Stimulated activated CD4-positive, alpha-beta T cell treated with anti-CD3 and anti-CD28 coated beads, Interleukin-12 subunit alpha, Interleukin-12 subunit beta, amount 100 ng/mL, for 24 hours (primary cell): ENCODE data around the gene IFNAR1.
A peak's percentile ranks its signal among the peaks of the same experiment; 100 is the strongest.
"Not testable (repeated sequence)": the region's sequence is repeated elsewhere in the genome, so short reads cannot be mapped to it uniquely, and the experiment has no call there.

Source experiments
- DNase-seq, 2 experiments: peaks; one replicate each; pipeline ENCODE4 v3.0.0-alpha.2; 2020; ENCODE audit warnings: low read depth in 2 of 2

The IFNAR1 gene

DNA sequence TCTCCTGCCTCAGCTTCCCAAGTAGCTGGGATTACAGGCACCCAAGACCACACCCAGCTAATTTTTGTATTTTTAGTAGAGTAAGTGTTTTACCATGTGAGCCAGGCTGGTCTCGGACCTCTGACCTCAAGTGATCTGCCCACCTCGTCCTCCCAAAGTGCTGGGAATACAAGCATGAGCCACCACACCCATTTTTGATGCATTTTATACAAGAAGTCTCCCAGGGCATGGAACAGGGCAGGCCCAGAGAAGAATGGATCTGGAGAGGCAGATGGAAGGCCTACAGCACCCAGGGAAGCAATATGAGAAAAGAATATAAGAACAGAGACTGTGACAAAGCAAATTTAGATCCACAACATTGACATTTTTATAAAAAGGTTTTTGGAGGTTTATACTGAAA is 18.8 kb upstream of the IFNAR1 start:
- no peak for DNase-seq

DNA sequence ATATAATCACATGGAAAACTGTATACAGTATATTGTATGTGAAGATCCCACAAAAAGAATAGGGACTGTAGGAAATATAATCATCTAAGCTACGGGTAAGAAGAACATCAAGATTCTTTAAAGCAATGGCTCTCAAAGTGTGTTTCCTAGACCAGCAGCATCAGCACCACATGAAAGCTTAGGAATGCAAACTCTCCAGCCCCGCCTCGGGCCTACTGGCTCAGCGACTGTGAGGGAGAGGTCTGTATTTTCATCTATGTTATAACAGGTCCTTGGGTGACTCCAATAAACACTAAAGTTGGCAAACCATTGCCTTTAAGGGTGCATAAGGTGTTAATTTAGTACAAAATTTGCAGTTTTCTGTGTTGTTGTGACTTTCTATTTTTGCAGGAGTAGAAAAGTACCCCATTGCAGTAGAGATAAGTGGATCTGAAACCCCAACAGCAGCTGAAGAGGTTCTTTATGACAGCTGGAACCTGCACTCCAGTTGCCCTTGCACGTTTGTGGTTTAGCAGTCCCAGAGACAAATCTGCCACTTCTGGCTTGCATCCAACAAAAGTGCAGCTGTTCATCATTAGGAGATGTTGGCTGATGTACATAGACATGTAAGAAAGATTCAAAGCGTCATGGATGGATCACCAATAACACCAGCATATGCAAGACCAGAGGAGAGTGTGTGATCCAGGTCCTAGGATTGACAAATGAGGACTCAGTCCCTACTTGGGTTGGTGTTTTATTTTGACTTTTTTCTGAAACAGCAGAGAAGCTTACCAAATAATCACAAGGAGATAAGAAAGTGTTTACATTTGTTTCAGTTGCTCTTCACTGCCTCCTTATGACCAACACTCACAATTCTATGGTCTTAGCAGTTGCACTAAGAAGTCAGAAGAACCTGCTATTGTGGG is 15.9 kb upstream of the IFNAR1 start:
- DNase-seq: no peak

DNA sequence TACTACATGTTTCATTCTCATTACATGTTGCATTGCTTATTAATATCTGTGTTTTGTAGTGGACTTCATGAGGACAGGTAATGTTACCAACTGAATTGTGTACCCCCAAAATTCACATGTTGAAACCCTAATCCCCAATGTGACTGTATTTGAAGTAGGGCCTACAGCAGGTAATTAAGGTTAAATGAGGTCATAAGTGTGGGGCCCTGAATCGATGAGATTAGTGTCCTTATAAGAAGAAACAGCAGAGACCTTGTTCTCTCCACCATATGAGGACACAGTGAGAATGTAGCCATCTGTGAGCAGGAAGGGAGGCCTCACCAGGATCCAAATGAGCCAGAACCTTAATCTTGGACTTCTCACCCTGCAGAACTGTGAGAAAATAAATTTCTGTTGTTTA is 15.0 kb upstream of the IFNAR1 start:
- DNase-seq: no peak

DNA sequence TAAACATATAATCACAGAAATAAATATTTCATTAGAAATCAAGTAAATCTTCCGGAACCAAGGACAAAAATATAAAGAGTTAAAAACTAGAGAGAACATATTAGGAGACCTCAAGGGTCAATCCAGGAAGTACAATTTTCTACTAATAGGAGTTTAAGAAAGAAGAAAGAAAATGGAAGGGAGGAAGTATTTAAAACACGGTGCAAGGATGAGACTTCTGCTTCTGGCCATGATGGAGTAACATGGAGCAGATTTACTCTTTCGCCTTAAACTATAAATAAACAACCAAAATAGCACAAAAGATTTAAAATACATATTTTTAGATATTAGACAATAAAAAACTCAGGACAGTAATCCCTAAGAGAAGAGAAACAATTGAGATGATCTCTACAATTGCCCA is 12.6 kb upstream of the IFNAR1 start:
- no peak for DNase-seq

DNA sequence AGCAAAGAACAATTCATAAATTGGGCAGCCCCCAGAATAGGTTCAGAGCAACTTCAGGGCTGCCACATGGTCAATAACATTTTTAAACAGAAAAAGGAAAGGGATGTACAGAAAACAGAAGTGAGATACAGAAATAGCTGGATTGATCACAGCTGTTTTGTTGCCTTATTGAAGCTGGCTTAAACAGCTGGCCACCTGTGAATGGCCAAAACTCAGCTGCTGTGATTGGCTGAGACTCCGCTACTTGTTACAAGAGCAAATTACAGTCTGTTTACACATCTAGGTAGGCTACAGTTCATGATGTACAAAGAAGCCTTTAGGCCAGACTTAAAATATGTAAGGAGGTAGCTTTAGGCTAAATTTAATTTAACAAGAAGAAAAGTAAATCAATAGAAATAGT is 11.6 kb upstream of the IFNAR1 start:
- no peak for DNase-seq

DNA sequence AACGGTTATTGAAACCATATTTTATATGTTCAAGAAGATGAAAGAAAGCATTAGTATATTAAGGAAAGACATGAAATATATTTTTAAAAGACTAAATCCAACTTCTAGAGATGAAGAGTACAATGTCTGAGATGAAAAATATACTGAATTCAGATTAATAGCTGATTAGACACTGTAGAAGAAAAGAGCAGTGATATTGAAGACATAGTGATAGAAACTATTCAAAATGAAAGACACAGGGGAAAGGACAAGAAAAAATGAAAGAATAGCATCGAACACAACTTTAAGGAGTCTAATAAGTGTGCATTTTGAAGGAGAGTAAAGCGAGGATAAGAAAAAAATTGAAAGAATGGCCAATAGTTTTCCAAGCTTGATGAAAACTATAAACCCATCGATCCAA is 11.2 kb upstream of the IFNAR1 start:
- no peak for DNase-seq

DNA sequence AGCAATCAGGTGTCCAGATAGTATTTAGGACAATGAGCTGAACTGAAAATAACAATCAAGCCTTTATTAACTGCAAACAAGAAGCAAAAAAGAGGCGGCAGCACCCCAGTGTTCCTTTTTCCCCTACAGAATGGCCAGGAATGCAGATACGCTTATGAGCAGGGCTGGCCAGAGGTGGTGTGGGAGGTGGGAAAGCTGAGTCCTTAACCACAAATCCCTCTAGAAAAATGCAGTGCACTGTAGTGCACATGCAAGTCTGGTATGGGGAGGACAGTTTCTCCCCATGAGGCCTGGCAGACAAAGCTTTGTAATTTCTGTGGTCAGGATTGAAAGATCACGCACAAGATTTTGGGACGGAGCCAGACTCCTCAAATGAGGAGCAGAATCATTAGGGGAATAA is 10.7 kb upstream of the IFNAR1 start:
- DNase-seq: no peak

DNA sequence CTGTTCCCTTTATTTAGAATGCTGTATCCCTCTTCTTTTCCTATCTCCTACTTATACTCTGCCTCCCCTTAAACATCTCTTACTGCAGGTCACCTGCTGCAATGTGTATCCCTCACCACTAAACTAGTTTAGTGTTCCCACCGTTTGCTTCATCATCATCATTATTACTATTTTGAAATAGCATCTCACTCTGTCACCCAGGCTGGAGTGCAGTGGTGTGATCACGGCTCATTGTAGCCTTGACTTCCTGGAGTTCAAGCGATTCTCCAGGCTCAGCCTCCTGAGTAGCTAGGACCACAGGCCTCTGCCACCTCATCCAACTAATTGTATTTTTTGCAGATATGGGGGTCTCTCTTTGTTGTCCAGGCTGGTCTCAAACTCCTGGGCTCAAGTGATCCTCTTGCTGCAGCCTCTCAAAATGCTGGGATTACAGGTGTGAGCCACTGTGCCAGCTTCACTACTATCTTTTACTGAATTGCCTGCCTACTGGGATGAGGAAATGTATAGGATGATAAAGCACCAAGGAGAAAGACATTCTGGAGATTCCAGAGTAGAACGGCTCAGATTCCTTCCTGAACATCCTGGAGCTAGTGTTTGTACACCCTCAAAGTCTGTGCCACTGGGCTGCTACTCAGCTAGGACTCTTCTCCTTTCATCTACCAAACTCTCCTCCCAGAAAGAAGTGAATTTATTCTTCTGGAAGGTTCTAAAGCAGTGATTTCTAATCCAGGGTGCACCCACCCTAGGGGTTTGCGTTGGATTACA is 8.6 kb upstream of the IFNAR1 start:
- no peak for DNase-seq

DNA sequence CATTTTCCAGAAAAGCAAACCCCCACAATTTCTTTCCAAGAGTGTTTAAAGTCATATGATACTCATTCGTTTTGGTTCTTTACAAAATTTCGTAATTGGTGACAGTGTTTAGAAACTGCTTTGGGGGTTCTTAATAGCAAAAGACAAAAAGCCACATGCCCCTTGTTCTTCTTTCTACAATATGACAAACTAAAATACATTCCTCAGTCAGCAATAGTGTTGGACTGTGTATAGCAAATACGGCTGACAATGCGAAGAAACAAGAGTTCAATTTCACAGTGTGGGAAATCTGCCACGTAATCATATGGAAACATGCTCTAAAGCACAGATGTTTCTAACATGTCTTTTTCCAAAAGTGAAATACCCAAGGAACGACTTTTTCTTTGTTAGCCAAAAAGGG is 7.6 kb upstream of the IFNAR1 start:
- DNase-seq: no peak

DNA sequence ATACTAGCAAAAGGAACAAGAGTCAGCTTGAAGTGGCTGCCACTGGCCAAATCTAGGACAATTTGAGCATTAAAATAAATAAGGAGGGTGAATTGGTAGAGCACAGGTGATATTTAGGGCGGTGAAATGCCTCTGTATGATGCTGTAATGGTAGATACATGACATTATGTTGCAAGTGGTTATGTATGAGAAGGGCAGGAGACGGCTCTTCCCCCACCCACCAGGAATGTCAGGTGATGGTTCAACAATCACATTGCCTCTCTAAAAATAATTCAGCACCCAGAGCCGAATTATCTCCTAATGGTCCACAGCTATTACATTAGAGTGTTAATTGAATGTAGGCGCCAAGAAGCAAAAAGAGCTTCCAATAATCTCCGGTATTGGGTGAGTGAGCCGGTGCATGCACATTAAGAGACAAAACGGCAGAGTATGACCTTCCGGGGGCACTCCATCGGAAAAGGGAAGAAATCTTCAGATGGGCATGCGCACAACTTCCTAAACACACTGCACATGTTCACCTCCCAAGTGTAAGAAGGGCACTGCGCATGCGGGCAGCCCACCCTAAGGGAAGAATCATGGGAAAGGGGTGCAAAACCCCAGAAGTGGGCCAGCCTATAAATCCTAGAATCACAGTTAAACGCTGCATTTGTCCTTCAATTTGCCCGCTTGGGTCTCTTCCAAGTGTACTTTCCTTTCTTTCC is 6.8 kb upstream of the IFNAR1 start:
- DNase-seq: no peak

DNA sequence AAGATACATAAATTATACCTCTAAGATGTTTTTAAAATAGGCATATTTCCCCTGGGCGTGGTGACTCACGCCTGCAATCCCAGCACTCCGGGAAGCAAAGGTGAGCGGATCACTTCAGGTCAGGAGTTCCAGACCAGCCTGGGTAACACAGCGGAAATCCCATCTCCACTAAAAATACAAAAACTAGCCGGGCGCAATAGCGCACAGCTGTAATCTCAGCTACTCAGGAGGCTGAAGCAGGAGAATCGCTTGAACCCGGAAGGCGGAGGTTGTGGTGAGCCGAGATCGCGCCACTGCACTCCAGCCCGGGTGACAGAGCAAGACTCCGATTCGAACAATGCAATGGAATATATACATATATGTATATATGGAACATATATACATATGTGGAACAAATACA is 3.8 kb upstream of the IFNAR1 start:
- not testable (repeated sequence) for DNase-seq

DNA sequence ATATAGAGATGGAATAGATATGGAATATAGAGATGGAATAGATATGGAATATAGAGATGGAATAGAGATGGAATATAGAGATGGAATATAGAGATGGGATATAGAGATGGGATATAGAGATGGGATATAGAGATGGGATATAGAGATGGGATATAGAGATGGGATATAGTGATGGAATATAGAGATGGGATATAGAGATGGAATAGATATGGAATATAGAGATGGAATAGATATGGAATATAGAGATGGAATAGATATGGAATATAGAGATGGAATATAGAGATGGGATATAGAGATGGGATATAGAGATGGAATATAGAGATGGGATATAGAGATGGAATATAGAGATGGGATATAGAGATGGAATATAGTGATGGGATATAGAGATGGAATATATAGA is 1.2 kb upstream of the IFNAR1 start:
- DNase-seq: not testable (repeated sequence)

DNA sequence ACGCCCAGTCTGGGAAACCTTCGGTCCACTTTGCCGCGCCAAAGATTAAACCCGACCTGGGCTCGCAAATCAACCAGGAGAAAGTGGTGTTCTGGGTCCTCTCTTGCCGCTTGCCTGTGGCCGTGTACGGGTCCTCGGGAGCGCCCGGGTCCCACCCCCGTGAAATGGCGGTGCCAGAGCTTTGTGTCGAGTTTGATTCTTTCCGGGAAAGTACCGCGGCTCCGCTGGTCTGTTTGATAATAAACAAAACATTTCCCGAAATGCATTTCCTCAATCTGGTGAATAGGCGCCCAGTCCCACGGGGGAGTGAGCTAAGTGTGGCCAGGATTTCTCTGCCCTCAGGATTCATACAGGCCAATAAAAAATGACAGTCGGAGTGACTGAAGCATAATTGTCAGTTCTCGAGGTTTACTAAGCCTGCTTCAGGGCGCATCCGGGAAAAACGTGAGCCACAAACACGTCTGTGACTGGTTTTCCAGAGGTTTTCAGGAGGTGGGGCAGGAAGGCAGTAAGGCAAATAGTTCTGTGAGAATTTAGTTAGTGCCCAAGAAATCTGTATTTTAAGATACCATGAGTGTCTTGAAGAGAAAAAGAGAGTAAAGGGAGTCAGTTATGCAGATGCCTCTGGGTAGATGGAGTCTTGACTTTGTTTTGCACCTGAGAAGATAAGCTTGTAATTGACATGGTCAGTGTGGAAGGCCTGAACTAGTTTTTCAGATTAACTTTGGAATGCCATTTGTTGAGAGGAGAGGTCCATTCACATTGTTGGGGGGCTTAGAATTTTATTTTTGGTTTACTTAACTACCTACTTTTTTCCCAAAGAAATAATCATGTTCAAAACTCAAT is 675 bp downstream of the IFNAR1 start:
- peak; percentile 52 to 63 for DNase-seq

DNA sequence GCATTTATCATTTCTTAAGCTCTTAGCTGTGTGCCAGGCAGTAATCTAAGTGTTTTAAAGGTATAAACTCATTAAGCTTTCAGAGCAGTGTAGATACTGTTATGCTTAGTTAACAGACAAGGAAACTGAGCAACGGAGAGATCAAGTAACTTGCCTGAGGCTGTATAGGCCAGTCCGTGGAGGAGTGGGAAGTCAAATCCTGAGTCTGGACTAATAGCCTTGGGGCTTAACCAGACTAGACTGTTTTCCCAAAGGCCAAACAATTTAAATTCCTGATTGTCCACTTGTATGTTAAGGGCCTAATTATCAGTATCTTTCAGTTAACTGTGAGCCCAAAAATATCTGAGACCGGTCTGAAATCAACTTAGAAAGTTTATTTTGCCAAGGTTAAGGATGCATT is 2.6 kb downstream of the IFNAR1 start:
- no peak for DNase-seq

DNA sequence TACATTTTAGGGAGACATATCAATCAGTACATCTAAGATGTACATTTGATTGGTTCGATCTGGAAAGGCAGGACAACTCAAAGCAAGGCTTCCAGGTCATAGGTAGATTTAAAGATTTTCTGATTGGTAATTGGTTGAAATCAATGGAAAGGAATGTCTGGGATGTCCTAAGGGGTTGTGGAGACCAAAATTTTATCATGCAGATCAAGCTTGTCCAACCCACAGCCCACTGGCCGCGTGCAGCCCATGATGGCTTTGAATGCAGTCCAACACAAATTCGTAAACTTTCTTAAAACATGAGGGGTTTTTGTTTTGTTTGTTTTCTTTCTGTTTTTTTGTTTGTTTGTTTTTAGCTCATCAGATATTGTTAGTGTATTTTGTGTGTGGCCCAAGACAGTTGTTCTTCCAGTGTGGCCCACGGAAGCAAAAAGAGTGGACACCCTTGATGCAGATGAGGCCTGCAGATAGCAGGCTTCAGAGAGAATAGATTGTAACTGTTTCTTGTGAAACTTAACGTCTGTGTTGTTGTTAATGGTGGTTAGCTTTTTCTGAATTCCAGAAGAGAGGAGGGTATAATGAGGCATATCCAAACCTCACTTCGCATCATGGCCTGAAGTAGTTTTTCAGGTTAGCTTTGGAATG is 3.1 kb downstream of the IFNAR1 start:
- no peak for DNase-seq

DNA sequence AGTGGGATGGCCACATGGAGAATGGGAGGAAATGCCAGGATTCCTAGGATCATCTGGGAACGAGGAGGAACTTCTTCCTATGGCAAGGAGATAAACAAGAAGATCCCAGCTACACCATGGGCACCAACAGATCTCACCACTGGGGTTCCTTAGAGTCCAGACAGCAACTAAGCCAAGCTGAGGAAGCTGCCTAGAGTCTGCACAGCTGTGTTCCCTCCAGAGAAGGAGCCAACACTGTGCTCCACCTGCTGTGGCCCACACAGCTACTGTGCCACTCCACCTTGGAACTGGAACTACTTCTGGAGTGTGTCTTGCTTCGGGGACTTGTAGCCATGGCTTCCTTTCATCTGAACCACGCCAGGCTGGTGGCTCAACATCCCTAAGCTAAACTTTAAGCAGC is 6.0 kb downstream of the IFNAR1 start:
- no peak for DNase-seq

DNA sequence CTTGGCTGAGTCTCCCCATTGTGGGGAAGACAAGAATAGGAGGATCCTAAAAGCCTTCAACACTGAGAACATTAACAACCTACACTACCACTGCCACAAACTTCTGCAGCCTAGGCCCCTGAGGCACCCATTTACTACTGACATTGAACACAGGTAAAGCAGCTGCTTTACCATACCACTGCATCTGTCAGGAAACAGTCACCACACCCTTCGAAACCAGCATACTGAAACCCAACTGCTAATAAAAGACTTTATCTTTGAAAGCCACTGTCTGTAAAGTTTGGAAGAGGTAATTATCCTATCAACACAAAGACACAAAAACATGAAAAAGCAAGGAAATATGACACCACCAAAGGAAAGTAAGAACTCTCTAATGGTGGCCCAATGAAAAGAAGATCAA is 7.4 kb downstream of the IFNAR1 start:
- DNase-seq: no peak

DNA sequence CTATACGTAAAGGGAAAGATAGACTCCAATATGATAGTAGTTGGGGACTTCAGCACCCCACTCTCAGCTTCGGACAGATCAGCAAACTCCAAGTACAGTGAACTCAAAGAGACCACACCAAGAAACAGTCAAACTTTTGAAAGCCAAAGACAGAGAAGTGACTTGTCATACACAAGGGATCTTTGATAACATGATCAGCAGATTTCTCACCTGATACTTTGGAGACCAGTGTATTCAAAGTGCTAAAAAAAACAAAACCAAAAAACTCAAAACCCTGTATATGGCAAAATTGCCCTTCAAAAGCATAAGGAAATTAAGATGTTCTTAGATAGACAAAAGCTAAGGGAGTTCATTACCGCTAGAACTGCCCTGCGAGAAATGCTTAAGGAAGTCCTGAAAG is 9.4 kb downstream of the IFNAR1 start:
- DNase-seq: no peak

DNA sequence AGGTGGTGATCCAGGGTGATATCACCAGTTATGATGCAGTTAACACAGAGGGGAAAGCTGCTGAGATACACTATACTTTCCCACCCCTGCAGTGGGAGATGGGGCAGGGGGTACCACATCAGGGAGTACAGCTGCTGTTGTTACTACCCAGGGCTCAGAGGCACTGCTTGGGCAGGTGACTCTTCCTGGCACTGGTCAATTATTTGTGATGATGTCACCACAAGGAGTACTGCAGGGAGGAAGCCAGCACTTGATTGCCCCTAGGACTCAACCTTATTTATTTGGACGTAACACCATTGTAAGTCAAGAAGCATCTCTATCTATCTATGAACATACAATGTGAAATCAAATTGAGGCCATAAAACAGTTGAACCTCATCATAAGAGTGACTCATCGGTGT is 10.1 kb downstream of the IFNAR1 start:
- no peak for DNase-seq

DNA sequence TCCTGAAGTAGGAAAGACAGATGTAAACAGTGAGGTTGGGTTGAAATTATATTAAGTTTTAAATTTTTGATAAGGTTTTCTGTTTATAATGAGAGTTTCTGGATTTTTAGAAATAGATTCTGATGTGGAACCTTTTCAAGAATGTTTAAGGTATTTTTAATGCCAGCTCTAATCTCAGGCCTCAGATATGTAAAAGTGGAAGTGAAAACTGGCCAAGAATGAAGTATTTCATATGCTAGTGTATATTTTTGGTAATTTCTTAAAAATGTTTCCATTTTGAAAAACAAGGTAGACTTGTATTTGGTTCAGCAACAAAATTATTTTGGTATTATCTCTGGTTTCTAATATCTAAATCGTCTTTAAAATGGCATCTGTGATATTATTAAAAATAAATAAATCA is 14.4 kb downstream of the IFNAR1 start:
- no peak for DNase-seq

DNA sequence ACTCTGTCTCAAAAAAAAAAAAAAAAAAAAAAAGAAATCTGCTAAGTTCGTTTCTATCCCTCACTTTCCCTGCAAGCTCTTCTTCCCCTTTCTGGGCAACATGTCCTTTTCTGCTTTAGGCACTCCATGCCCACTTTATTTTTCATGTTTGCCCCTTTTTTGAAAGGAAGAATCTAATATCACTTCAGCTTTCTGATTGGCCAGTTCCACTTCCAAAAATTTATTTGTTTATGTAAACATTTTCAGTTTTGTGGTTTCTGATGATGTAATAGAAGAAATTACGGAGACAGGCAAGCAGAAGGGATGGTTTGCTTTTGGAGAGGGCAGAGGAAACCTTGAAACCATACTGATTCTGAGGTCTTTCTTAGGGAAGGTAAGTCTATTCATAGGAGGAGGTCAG is 15.1 kb downstream of the IFNAR1 start:
- no peak for DNase-seq
